Stimulated activated CD4-positive, alpha-beta T cell treated with anti-CD3 and anti-CD28 coated beads, Interleukin-4, amount 100 ng/mL, for 4 hours (primary cell): ENCODE data around the gene SLITRK4.

ENCODE experiments used
- DNase-seq, 2 experiments: peaks; one replicate each; pipeline ENCODE4 v3.0.0-alpha.2; 2020

Gene SLITRK4

GRCh38 chrX:143635915-143636314, at the start of gene SLITRK4:
Gene SLITRK4 (minus strand): TSS chrX:143636101. CDS start chrX:143631108, 4,993 bp downstream.
- DNase-seq = no peak

- no peak for DNase-seq
Measured at GRCh38 chrX:143683486-143683885, 47.6 kb upstream of the SLITRK4 start.

- no peak for DNase-seq
Measured at GRCh38 chrX:143674926-143675325, 39.0 kb upstream of the SLITRK4 start.

DNA sequence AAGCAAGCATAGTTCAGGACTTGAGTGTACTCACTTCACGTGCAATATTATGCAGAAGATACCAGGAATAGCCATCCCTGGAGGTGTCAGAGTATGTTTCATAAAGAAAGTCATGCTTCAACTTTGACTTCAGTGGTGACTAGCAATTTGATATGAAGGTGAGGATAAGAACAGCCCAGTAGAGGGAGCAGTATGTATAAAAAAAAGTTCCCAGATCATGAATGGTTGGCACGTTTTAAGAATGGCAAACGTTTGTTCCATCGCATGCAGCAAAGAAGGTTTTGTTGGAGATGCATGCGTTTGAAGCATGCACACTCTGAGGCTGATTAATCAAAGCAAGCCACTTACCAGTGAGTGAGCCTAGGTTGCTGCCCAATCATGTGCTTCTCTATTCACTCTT, 33.5 kb upstream of the SLITRK4 start:
- DNase-seq = no peak

DNA sequence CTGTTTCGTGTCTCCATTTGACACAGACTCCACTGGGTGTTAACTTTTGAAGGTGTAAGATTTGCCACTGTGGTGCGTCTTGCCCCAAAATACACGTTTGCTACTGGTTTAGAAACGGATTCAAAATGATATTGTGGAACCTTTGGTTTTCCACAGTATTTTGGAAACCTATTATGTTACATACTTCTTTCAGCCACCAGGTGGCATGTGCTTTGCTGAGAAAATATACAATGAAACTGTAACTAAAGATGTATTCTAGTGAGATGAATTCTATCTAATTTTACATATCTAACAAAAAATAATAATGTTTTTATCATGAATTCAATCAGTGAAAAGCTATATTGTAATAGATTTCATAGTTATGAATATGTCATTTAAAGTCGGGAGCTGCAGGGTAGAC, 28.4 kb upstream of the SLITRK4 start:
- DNase-seq = no peak

- no peak for DNase-seq
Measured at GRCh38 chrX:143663755-143664154, 27.9 kb upstream of the SLITRK4 start.

DNA sequence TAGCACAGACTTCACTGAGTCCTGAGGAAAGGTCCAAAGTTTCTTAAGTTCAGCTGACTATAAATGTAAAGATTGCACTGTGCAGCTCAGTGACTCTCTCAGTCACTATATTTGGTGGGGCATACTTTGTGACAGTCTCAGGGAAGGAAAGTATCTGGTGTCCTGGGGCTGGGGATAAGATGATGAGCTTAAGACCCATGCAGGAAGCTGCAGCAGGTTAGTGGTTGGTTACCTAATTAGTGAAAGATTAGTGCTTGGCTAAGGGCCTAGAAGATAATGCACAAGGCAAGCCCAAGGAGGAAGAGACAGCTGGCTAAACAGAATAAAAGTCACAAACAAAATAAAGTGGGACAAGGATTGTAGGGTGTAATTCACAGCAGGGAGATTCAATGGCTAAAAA, 25.4 kb upstream of the SLITRK4 start:
- DNase-seq = no peak

DNA sequence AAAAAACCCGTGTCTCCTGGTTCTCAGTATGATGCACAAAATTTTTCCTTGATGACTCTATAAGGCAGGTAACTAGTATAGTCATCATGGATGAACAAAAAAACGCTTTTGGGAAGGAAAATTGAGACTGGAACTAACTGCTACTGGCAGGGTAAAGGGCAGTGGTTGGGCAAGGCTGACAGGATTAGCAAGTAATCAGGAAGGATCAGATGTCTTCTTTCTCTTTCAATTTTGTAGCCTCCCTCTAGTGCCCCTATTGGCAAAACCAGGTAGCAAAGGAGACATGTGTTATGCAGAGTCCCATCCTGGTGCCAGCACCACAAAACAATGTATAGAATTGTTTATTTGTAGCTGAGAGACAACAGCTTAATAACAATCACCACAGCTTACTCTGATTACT, 12.8 kb upstream of the SLITRK4 start:
- no peak for DNase-seq

DNA sequence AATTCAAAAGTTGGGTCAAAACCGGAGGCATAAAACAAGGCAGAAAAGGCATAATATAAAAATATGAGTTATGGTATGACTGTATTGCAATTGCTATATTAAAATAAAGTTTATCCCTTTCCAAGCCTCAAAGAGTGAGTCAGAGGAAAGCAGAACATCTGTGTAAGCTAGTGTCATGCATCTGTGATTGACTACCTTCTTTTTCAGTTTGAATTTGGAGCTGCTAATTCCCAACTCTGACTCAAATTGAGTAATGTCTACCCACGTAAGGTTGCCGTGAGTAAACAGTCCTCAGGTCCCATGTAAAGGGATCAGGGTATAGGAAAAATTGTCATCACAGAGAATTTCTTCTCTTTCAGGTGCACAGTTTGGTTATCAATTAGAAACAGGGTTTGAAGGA, 6.5 kb upstream of the SLITRK4 start:
- no peak for DNase-seq

GRCh38 chrX:143636831-143637230, 930 bp upstream of the SLITRK4 start:
- DNase-seq = no peak

DNA sequence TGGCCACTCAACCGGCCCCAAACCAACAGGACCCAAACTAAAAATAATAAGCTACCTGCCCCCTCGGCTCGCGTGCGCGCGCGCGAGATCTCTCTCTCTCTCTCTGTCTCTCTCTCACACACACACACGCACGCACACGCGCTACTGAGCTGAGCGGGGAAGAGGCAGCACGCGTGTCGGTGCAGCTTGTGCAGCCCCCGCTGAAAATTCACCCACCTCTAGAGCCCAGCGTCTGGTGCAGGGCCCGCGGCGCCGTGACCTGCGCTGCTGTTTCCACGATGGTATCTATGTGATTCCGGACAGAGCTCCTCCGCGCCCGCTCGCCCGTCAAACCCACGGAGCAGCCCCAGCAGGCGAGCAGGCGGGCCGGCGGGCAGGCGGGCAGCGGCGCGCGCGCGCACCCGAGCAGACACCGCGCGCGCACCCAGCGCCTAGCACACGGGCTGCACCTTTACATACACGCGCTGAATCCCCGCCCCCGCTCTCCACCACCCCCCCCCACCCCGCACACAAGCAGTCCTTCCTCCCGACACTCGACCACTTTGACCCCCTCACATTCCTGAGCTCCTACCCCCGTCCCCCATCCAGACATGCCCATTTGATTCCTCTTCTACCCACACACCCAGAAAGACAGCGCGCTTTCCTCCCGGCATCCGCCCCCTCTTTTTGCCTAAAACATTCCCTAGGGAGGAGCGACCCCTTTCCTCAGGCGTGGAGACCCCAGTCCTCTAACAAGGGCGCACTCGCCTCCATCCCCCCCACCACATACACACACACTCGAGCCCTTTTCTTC, 1.0 kb downstream of the SLITRK4 start:
- no peak for DNase-seq

DNA sequence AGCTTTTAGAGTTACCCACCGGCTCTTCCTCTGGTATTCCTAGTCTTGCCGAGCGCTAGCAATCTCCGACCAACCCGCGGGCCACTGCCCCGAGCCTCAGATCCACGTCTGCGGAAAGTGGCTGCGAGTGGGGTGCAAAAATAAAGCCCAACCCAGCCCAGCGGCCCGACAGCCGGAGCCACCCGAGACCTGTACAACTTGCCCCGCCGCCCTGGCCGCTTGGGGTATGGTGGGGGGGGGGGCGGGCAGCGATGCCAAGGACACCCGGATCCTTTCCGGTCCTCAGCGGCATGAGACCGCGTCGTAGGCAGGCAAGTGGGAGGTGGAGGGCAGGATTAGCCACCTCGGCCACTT, 1.6 kb downstream of the SLITRK4 start:
- DNase-seq = no peak

GRCh38 chrX:143633461-143634308, 2.2 kb downstream of the SLITRK4 start:
- DNase-seq = no peak

GRCh38 chrX:143632625-143633410, 3.1 kb downstream of the SLITRK4 start:
- no peak for DNase-seq

- DNase-seq = no peak
Measured at GRCh38 chrX:143623657-143624056, 12.2 kb downstream of the SLITRK4 start.

DNA sequence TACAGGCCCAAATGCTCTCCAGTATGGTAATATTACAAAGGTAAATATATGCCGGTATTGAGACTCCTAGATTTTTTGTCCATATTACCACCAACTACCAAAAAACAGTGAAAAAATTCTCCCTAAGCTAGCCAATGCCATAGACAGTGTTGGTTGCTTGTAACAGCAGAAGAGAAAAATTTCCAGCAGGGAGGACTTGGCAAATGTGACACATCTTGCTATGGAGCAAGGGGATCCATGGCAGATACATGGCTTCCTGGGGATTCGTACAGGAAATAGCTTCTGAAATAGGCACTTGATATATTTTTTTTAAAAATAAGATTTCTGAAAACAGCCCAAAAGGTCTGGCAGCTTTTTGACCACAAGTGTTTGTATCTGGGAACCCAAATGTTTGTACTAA, 14.6 kb downstream of the SLITRK4 start:
- DNase-seq = no peak

DNA sequence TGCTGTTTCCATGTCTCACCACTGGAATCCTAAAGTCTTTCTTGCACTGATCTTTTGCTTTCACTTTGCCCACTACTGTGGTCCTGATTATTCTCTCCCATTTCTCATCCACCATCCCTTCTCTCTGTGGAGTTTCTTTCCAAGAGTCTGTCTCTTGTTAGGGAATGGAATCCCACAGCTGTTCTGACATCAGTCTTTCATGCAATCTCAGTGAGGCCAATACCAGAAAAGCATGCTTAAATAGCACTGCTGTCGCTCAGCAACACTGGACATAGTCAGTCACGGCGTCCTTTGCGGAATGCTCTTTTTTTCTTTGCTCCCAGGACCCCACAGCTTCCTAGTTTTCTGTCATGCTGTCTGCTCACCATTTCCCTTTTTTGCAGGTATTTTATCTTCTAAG, 20.1 kb downstream of the SLITRK4 start:
- no peak for DNase-seq

- DNase-seq = no peak
Measured at GRCh38 chrX:143601809-143602208, 34.1 kb downstream of the SLITRK4 start.

DNA sequence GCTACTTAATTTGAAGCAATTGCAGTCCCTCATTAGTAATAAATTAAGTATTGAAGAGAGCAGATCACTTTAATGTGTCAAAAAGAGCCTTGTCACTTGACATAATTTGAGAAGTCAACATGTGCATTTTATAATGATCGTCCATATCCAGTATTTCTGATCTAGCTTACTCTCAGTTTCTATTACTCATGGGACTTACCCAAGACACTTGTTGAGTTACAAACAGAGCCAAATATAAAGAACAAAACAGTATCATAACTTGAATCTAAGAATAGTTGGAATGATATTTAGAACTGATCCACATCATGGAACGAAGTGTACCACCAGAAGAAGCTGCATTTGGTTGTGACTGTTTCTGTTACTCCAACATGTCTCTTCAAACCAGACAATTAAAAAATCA, 54.7 kb downstream of the SLITRK4 start:
- DNase-seq = no peak

GRCh38 chrX:143580266-143580665, 55.6 kb downstream of the SLITRK4 start:
- no peak for DNase-seq
